TTC549 (cell line): ENCODE data around the gene NDFIP2.
"Not testable (repeated sequence)": the region's sequence is repeated elsewhere in the genome, so short reads cannot be mapped to it uniquely, and the experiment has no call there.

Experiments used
- FAIRE-seq: peaks from 2 replicates; lab custom pipeline; 2012; peaks lifted over from hg19 to GRCh38; lab: Jason Lieb, UNC

Gene NDFIP2

GRCh38 chr13:79534596-79534995 lies 53.6 kb downstream of the NDFIP2 start:
- FAIRE-seq = no peak

- FAIRE-seq = no peak
Observed at GRCh38 chr13:79538757-79539156, 57.8 kb downstream of the NDFIP2 start.

- FAIRE-seq = no peak
Observed at GRCh38 chr13:79540504-79540903, 59.5 kb downstream of the NDFIP2 start.

DNA sequence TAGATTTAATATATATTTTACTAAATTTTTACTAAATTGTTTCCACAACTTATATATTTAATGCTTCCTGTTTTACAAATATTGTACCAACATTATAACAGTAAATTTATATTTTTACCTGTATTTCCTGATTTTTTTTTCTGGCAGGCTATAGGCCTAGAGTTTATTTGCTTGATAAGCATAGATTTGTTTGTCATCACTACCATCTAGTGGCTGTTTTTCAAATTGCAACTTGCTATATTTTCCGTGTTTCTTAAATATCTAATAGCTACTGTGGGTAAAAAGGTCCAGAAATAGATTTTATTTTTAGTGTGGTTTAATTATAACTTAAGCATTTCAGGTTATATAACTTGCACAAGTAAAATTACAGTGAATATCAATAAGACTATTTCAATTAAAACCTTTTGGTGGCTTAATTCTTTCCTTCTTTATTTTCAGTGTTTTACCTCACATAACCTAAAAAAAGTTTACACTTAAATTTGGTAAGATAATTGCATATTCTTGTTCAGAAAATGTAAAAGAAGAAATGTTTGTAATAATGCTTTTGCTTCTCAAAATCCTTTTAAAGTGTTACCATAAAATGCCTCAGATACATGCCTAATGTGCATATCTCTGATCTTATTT lies 60.6 kb downstream of the NDFIP2 start:
- peak; percentile 98 for FAIRE-seq

DNA sequence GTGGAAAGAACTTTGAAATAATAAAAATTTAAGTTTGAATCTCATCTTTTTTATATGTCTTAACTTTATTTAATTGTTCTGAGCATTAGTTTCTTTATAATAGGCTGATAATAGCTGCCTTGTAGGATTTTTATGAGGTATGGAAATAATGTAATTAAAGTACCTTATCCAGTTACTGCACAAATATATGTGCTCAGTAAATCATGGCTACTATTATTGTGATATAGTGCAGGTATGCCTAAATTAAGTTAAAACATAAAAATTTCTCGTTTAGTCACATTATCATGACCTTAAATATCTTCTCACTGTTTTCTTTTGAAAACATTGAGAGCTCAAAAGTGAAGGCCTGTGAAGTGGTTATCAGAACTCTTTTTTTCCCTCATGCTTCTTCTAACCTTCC lies 62.9 kb downstream of the NDFIP2 start:
- no peak for FAIRE-seq

DNA sequence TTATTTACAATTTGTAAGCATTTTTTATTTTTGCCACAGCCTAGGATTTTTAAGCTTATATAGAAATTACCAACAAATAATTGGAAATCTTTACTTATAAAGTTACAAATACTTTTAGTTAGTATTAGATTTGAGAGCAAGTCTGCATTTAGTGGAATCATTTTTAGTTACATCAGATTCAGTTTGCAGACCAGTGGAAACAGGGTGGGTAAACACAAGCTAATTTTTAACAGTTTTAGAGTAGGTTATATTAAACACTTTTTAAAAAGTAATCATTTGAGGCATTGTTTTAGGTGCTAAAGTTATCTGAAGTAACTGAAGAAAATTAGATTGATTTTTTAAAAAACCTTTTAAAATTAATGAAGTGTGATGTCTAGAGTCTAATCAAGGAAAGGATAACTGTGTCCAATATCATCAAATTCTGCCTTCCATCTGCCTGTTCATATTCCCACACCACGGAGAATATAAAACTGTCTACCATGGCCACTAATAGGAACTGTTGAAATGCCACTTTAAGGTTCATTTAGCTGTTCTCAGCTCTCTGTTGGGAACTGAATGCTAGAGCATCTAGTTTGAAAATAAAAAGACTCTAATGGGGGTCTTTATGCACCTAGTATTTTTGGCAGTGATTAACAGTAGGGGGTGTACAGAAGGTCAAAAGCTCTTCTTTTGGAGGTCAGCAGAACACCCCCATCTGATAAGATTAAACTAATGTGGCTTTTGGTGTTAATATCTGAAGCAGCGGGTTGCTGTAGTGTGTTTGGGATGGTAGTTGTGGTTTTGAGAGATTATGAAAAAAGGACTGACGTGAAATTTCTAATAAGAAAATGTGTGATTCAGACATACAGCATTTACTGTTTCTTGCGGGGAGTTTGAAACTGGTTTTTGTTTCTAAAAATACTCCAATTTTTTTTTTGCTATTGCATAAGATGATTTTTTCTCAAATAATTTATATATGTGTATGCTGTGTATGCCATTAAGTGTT lies 66.5 kb downstream of the NDFIP2 start:
- no peak for FAIRE-seq

- peak; percentile 95 for FAIRE-seq
Observed at GRCh38 chr13:79548902-79549301, 67.9 kb downstream of the NDFIP2 start.

DNA sequence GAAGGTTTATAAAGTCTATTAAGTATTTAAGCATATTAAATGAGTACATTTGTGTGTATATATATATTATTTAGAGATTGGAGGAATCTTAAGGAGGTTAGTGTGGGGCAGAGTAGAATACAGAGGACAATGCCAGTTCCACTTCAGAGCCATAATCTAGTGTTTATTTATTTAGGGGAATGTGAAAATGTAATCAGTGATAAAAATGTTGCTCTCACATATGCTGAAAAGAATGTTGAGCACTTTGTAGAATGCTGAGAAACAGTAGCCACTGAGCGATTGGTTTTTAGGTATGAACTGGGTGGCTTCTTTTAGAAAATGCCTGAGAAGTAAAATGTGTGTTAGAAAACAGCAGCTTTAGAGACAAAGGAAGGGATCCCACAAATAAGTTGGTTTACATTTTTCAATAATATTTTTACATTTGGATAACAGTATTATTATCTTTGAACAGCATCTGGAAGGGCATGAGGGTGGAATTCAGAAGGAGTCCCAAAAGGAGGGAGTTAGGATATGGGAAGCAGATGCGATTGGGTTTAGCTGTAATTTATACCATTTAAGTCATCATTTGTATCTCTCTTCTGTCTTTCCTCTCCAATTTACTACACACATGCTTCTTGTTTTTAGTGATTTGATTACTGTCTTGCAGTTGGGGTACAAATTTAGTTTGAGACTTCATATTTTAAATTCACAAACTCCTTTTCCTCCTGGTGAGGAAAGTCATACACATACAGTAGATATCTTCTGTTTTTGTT lies 68.6 kb downstream of the NDFIP2 start:
- no peak for FAIRE-seq

DNA sequence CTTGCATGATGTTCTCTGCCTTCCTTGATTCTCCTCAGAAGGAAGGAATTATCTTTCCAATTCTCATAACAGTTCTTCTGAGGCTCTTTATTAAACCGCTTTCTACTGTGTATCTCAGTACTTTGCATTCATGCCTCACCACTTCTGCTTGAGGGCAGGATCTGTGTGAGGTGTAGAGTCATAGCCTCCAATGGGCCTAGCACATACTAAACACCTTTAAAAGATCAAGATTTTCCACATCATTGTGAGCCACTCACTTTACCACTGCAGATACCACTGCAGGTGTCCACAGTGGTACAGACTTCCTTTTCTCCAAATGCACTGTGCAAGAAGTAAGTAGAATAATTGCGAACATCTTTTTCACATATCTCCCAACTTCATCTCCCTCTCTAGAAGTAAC lies 76.7 kb downstream of the NDFIP2 start:
- no peak for FAIRE-seq

- no peak for FAIRE-seq
Observed at GRCh38 chr13:79560954-79561353, 80.0 kb downstream of the NDFIP2 start.

DNA sequence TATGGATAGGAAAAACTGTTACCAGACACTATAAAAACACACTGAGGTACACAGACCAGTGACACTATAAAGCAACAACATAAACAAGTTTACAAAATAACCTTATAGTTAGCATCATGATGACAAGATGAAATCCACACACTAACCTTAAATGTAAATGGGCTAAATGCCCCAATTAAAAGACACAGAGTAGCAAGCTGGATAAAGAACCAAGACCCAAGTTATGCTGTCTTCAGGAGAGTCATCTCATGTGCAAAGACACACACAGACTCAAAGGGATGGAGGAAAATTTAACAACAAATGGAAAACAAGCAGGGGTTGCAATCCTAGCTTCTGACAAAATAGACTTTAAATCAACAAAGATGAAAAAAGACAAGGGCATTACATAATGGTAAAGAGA lies 81.6 kb downstream of the NDFIP2 start:
- FAIRE-seq = no peak

DNA sequence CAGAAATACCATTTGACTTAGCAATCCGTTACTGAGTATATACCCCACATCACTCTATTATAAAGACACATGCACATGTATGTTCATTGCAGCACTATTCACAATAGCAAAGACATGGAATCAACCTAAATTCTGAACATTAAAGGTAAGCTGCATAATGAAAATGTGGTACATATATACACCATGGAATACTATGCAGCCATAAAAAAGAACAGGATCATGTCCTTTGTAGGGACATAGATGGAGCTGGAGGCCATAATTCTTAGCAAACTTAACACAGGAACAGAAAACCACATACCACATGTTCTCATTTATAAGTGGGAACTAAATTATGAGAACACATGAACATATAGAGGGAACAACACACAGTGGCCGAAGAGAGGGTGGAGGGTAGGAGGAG lies 85.2 kb downstream of the NDFIP2 start:
- no peak for FAIRE-seq

- no peak for FAIRE-seq
Observed at GRCh38 chr13:79571147-79571546, 90.2 kb downstream of the NDFIP2 start.

DNA sequence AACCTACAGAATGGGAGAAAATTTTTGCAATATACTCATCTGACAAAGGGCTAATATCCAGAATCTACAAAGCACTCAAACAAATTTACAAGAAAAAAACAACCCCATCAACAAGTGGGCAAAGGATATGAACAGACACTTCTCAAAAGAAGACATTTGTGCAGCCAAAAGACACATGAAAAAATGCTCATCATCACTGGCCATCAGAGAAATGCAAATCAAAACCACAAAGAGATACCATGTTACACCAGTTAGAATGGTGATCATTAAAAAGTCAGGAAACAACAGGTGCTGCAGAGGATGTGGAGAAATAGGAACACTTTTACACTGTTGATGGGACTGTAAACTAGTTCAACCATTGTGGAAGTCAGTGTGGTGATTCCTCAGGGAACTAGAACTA lies 92.9 kb downstream of the NDFIP2 start:
- FAIRE-seq = not testable (repeated sequence)

DNA sequence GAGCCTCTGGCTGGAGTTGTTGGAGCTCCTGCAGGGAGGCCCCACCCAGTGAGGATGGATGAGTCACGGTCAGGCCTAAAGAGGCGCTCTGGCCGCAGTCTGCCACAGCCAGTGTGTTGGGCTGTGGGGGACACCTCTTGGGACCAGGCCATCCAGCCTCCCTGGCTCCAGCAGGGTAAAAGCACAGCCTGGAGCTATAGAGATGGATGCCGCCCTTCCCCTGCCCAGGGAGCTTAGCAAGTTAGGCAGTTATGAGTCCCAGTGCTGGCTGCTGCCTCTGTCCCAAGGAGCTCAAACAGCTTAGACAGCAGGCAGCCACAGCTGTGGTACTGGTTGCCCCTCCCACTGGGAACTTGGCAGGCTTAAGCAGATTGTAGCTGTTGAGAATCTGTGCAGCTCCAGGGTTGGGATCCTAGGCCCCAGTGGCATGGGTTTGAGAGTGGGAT lies 100.9 kb downstream of the NDFIP2 start:
- FAIRE-seq = no peak

- no peak for FAIRE-seq
Observed at GRCh38 chr13:79582896-79583295, 101.9 kb downstream of the NDFIP2 start.

GRCh38 chr13:79585033-79585432 lies 104.1 kb downstream of the NDFIP2 start:
- no peak for FAIRE-seq

DNA sequence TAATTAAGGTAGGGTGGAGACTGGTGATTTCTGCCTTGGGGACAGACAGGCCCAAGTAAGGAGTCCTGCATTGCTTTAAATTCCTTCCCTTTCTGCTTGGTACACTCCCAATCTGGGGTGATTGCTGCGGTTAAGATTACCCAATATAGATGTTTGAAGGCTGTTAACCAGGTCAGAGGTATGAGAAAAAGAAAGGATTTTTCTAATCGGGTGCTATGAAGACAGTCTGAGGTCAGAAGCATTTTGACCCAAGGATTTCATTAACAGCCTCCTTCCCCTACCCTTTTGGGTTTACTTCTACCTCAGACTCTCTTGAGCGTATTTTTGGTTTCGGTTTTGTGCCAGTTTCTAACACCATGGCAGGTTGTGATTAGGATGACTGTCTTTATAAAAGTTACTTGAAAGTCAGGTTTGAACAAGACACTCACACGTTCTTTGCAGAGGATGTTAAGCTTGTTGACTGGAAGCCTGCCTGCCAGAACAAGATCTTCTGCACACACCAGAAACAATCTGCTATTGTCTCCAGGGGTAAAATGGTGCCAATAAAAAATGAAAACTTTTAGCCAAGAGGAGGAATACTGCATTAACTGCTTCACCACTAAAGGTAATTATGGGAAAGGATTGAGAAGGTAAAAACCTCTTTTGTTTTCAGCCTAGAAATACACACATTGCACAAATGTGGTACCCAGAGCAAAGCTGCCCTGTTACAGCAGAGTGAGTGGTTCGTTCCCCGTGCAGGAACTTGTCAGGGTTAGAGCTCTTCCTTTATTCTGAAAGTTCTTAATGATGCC lies 108.8 kb downstream of the NDFIP2 start:
- FAIRE-seq = no peak

DNA sequence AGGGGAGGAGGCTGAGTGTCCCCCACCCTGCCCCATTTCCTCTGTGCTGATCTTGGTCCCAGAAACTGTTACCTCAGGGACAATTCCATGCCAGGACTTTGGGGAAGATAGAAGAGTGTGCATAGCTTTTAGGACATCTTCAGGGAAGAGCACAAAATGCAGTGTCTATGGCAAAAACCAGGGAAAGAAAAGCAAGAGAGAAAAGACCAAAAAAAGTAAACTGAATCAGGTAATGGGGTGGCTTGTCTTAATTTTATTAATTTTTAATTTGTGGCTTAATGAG lies 109.4 kb downstream of the NDFIP2 start:
- FAIRE-seq = no peak

- no peak for FAIRE-seq
Observed at GRCh38 chr13:79591493-79591892, 110.5 kb downstream of the NDFIP2 start.

DNA sequence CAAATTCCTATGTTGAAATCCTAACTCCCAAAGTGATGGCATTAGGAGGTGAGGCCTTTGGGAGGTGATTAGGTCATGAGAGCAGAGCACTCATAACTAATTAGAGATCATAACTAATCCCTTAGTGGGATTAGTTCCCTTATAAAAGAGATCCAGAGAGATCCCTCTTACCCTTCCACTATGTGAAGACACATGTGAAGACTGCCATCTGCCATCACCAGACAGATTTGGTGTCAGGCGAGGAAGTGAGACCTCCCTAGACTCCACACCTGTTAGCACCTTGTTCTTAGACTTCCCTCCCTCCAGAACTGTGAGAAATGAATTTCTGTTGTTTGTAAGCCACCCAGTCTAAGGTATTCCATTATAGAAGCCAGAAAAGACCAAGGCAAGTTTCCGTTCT lies 112.2 kb downstream of the NDFIP2 start:
- no peak for FAIRE-seq

DNA sequence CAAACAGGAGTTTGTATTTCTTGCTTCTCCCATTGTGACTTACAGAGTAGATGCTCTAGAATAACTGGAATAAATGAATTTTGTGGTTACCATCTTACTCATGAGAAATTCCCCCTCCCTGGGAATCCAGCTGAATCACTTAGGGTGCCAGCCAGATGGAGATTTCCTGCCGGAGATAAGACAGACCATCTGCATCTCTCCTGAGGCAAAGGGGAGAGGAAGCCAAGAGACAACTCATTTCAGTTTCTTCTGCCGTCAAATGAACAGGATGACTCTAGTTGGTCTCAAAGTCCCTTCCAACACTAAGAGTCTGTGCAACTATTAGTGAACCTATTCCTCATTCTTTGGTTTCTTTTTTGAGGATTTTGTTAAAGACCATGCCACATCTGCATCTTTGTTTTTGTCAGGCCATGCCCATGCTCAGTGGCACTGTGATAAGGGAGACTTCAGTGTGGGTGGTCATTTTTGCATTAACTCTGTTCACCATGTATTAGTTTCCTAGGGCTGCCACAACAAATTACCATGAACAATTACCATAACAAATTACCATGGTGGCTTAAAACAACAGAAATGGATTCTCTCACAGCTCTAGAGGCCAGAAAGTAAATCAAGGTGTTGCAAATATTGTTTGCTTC lies 112.8 kb downstream of the NDFIP2 start:
- FAIRE-seq = no peak
